ENCODE data around the gene COA1. TPM values are rescaled to one million over a fixed set of nuclear protein-coding genes. Genes with fewer than 3 reads are reported as not detected.

COA1 gene
- total RNA-seq, 1 donor from 2014 or later = 47.9 TPM

GRCh38 chr7:43655584-43655983 is 73.7 kb downstream of the COA1 start:
- ATAC-seq (no peak), DNase-seq (no peak)
- H3K27ac ChIP-seq = no peak overlapping the region
- no peak for TF ChIP-seq CTCF (IDR thresholded peaks at IDR 0.05)
- H3K27me3 ChIP-seq = no peaks in the 10 kb centered on the region
- intact Hi-C loops (cut with DNase I) = no loop called here
- H3K4me3 ChIP-seq = no peak overlapping the region
- H3K9me3 ChIP-seq = no peaks in the 10 kb centered on the region
- H3K4me1 ChIP-seq = peaks cover 17% of the 10 kb centered on the region
- no peaks in the 10 kb centered on the region for H3K36me3 ChIP-seq

- Histone ChIP-seq H3K27me3 (no peaks in the 10 kb centered on the region), H3K27ac (no peak overlapping the region), H3K9me3 (no peaks in the 10 kb centered on the region), H3K4me1 (peaks cover 31% of the 10 kb centered on the region), H3K36me3 (no peaks in the 10 kb centered on the region), H3K4me3 (no peak overlapping the region)
- DNase-seq (no peak), ATAC-seq (no peak)
- intact Hi-C loops (cut with DNase I) = no loop called here
- TF ChIP-seq CTCF (IDR thresholded peaks at IDR 0.05) = no peak
Observed at GRCh38 chr7:43653891-43654504, 75.3 kb downstream of the COA1 start.

GRCh38 chr7:43653466-43653865 is 75.9 kb downstream of the COA1 start:
- Histone ChIP-seq H3K4me3 (no peak overlapping the region), H3K4me1 (peaks cover 32% of the 10 kb centered on the region), H3K36me3 (no peaks in the 10 kb centered on the region), H3K27me3 (no peaks in the 10 kb centered on the region), H3K9me3 (no peaks in the 10 kb centered on the region), H3K27ac (no peak overlapping the region)
- no peak for DNase-seq
- no peak for ATAC-seq
- TF ChIP-seq CTCF (IDR thresholded peaks at IDR 0.05) = no peak
- intact Hi-C loops (cut with DNase I) = no loop called here

GRCh38 chr7:43652364-43652763 is 77.0 kb downstream of the COA1 start:
- ATAC-seq (no peak), DNase-seq (no peak)
- no peak overlapping the region for H3K27ac ChIP-seq
- no peaks in the 10 kb centered on the region for H3K27me3 ChIP-seq
- H3K9me3 ChIP-seq = no peaks in the 10 kb centered on the region
- intact Hi-C loops (cut with DNase I) = no loop called here
- no peak for TF ChIP-seq CTCF (IDR thresholded peaks at IDR 0.05)
- H3K36me3 ChIP-seq = no peaks in the 10 kb centered on the region
- no peak overlapping the region for H3K4me3 ChIP-seq
- H3K4me1 ChIP-seq = peaks cover 43% of the 10 kb centered on the region

GRCh38 chr7:43650457-43651052 is 78.8 kb downstream of the COA1 start:
- Histone ChIP-seq H3K27me3 (no peaks in the 10 kb centered on the region), H3K4me1 (peaks cover 61% of the 10 kb centered on the region), H3K36me3 (peaks cover 10% of the 10 kb centered on the region), H3K9me3 (no peaks in the 10 kb centered on the region), H3K4me3 (no peak overlapping the region), H3K27ac (peak overlapping the region; percentile 48)
- intact Hi-C loops (cut with DNase I) = no loop called here
- no peak for DNase-seq
- no peak for ATAC-seq
- TF ChIP-seq CTCF (IDR thresholded peaks at IDR 0.05) = no peak
